MM.1S (cell line): ENCODE measurements around the gene FOXD1.
A peak's percentile ranks its signal among the peaks of the same experiment; 100 is the strongest.

Experiments
- DNase-seq: peaks from one replicate; pipeline ENCODE4 v3.0.0-alpha.2; 2015
- H2AFZ ChIP-seq: fragments of 300-600 bp; sonication (generic); 2 replicates; pipeline ENCODE4 v1.6.0; 2016; ENCODE audit warnings: antibody characterized with exemption, low read length
- H3F3A ChIP-seq: fragments of 300-600 bp; sonication (generic); 2 replicates; pipeline ENCODE4 v1.6.1; 2016; ENCODE audit warnings: mild to moderate bottlenecking, antibody characterized with exemption, low read length, moderate library complexity, mixed read lengths; ENCODE audit not compliant: insufficient read depth
- H3K27ac ChIP-seq: fragments of 300-600 bp; sonication (generic); 2 replicates; pipeline ENCODE4 v1.5.1; 2016; ENCODE audit warnings: mild to moderate bottlenecking, low read length
- H3K27me3 ChIP-seq: fragments of 300-600 bp; sonication (generic); replicated peaks from 2 replicates; pipeline ENCODE4 v1.6.0; 2016; ENCODE audit warnings: low read length; ENCODE audit not compliant: insufficient read depth
- H3K36me3 ChIP-seq: fragments of 300-600 bp; sonication (generic); replicated peaks from 2 replicates; pipeline ENCODE4 v1.6.1; 2016; ENCODE audit warnings: mild to moderate bottlenecking, low read length, mixed read lengths; ENCODE audit not compliant: insufficient read depth
- H3K4me1 ChIP-seq: fragments of 300-600 bp; sonication (generic); 2 replicates; pipeline ENCODE4 v1.6.1; 2016; ENCODE audit warnings: low read length, mixed read lengths
- H3K4me2 ChIP-seq: fragments of 300-600 bp; sonication (generic); 2 replicates; pipeline ENCODE4 v1.6.0; 2016; ENCODE audit warnings: low read depth, low read length
- H3K4me3 ChIP-seq: fragments of 300-600 bp; sonication (generic); 2 replicates; pipeline ENCODE4 v1.5.1; 2016; ENCODE audit warnings: low read length, mixed read lengths
- H3K79me2 ChIP-seq: fragments of 300-600 bp; sonication (generic); 2 replicates; pipeline ENCODE4 v1.6.1; 2016; ENCODE audit warnings: mixed run types, low read length, mixed read lengths
- H3K9ac ChIP-seq: fragments of 300-600 bp; sonication (generic); 2 replicates; pipeline ENCODE4 v1.6.1; 2016; ENCODE audit warnings: low read length, mixed read lengths
- H3K9me2 ChIP-seq: fragments of 300-600 bp; sonication (generic); replicated peaks from 2 replicates; pipeline ENCODE4 v1.6.1; 2016; ENCODE audit warnings: mild to moderate bottlenecking, low read length, mixed read lengths; ENCODE audit not compliant: insufficient read depth
- H3K9me3 ChIP-seq: fragments of 300-600 bp; sonication (generic); replicated peaks from 2 replicates; pipeline ENCODE4 v1.6.1; 2016; ENCODE audit warnings: mild to moderate bottlenecking, low read length, mixed read lengths; ENCODE audit not compliant: insufficient read depth
- H4K20me1 ChIP-seq: fragments of 300-600 bp; sonication (generic); 2 replicates; pipeline ENCODE4 v1.6.1; 2016; ENCODE audit warnings: mild to moderate bottlenecking, low read length, moderate library complexity, mixed read lengths; ENCODE audit not compliant: insufficient read depth
- EZH2 ChIP-seq: fragments of 300-600 bp; sonication (generic); optimal IDR thresholded peaks from 2 replicates; pipeline ENCODE3; 2017; ENCODE audit warnings: low read depth, mild to moderate bottlenecking, antibody characterized with exemption, low read length, mixed read lengths
- EZH2phosphoT487 ChIP-seq: fragments of 300-600 bp; sonication (generic); IDR thresholded peaks from 2 replicates; pipeline ENCODE4 v1.6.1; 2018; ENCODE audit warnings: antibody characterized with exemption, low read length
- TF ChIP-seq, protein P1 (sequence below): fragments of 300-600 bp; sonication (generic); IDR thresholded peaks from 2 replicates; pipeline ENCODE4 v1.5.1; 2016; ENCODE audit warnings: antibody characterized with exemption, low read length, mixed read lengths

FOXD1 gene

DNA sequence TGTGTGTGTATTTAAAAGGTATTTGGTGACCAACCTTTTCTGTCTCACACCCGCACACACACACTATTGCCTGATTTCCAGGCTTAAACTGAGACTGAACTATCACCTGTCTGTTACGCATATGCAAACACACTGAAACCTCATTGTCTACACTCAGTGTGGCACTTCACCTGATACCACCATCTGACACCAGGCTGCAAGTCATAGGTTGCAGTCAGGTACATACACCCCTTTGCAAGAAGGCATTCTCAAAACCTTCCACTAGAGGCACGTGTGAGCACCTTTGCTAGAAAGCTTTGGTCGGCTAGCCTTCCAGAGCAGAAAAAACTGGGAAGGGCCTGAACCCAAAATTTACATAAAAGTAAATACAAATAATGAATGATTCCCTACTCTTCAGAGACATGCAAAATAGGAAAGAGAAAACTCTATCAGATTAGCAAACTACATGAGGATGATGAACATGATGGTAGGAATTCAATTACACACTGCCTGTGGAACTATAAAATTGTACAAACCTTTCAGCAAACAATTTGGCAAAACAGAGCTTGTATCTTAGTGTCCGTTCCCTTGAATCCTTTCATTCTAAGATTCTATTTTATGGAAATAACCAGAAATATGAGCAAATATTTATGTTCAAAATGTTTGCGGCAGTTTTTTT, 5.9 kb upstream of the FOXD1 start:
- no peak overlapping the region for H3K27ac ChIP-seq
- peaks cover 28% of the 10 kb centered on the region for H3K27me3 ChIP-seq
- H3K9ac ChIP-seq = no peak overlapping the region
- TF ChIP-seq EZH2phosphoT487 (no peak), EZH2 (no peak)
- TF ChIP-seq, protein P1, sequence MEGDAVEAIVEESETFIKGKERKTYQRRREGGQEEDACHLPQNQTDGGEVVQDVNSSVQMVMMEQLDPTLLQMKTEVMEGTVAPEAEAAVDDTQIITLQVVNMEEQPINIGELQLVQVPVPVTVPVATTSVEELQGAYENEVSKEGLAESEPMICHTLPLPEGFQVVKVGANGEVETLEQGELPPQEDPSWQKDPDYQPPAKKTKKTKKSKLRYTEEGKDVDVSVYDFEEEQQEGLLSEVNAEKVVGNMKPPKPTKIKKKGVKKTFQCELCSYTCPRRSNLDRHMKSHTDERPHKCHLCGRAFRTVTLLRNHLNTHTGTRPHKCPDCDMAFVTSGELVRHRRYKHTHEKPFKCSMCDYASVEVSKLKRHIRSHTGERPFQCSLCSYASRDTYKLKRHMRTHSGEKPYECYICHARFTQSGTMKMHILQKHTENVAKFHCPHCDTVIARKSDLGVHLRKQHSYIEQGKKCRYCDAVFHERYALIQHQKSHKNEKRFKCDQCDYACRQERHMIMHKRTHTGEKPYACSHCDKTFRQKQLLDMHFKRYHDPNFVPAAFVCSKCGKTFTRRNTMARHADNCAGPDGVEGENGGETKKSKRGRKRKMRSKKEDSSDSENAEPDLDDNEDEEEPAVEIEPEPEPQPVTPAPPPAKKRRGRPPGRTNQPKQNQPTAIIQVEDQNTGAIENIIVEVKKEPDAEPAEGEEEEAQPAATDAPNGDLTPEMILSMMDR = peak; percentile 81
- H3K9me2 ChIP-seq = no peaks in the 10 kb centered on the region
- H3K9me3 ChIP-seq = no peaks in the 10 kb centered on the region
- H3K4me3 ChIP-seq = no peak overlapping the region
- no peaks in the 10 kb centered on the region for H3K36me3 ChIP-seq
- H3F3A ChIP-seq = peaks cover 4% of the 10 kb centered on the region; the same call in 1 of the 2 replicates
- no peaks in the 10 kb centered on the region for H4K20me1 ChIP-seq
- peaks cover 4% of the 10 kb centered on the region for H3K4me1 ChIP-seq
- no peaks in the 10 kb centered on the region for H3K79me2 ChIP-seq
- H3K4me2 ChIP-seq = no peak overlapping the region
- peak; percentile 84 for DNase-seq
- no peak overlapping the region for H2AFZ ChIP-seq

DNA sequence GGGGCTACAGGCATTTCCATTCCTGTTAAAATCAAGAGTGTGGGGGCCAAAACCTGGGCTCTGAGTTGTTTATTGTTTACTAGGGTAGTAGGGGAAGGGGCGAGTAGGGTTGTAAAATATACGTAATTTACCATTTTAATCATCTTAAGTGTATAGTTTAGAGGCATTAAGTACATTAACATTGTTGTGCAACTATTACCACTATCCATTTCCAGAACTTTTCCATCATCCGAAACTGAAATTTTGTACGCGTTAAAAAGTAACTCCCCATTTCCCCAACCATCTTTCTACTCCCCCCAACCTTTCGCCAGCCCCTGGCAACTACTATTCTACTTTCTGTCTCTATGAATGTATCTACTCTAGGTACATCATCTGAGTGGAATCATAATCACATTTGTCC, 3.6 kb upstream of the FOXD1 start:
- Histone ChIP-seq H3F3A (peaks cover 8% of the 10 kb centered on the region; the same call in 1 of the 2 replicates), H2AFZ (no peak overlapping the region), H3K36me3 (no peaks in the 10 kb centered on the region), H3K4me2 (no peak overlapping the region), H3K27ac (no peak overlapping the region), H3K9me3 (no peaks in the 10 kb centered on the region), H3K9me2 (no peaks in the 10 kb centered on the region), H4K20me1 (no peaks in the 10 kb centered on the region), H3K9ac (no peak overlapping the region), H3K4me3 (no peak overlapping the region), H3K4me1 (peaks cover 7% of the 10 kb centered on the region), H3K27me3 (peaks cover 38% of the 10 kb centered on the region), H3K79me2 (no peaks in the 10 kb centered on the region)
- no peak for DNase-seq
- TF ChIP-seq EZH2phosphoT487 (no peak), EZH2 (no peak)
- TF ChIP-seq, protein P1 = no peak

DNA sequence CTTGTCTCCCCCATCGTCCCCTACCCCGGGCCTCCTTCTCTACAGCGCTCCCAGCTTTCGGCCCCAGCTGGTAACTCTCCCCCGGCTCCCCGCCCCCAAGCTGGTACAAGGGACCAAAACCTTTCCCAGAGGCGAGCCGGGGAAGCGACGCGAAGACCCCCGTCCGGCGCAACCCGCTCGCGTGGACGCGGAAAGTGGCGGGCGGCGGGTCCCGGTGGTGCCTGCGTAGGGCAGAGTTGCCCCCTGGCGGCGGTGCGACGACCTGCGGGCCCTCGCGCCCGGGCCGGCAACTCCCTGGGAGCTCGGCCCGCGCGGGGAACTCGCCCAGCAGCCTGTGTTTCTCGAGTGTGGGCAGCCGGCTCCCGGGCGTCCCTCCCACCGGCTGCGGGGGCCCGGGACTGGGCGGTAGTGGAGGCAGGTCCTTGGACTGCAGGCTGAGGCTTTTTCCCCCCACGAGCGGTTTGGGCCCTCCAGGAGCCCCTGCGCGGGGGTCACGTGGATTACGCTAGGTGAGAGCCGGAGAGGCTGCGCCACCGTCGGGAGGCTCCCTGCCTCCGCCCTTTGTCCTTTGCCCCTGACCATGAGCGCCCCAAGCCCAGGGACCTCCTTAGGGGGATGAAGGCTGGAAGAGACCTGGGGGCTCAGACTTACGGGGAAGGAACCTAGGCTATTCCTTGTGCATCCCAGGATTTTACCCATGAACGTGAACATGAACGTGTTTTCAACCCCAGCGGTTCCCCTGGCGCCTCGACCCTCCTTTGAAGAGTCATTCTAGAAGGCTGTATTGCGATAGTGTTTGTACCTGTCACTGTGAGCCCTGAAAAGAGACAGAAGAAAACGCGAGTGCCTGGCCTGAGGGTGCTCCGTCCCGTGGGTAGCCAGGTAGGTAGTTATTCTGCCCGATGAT, 2.9 kb upstream of the FOXD1 start:
- peak overlapping the region; percentile 53; the same call in 1 of the 2 replicates for H3K4me2 ChIP-seq
- H3K4me1 ChIP-seq = peaks cover 7% of the 10 kb centered on the region
- H3K27me3 ChIP-seq = peaks cover 39% of the 10 kb centered on the region
- no peak overlapping the region; the same call in 1 of the 2 replicates for H3K4me3 ChIP-seq
- H4K20me1 ChIP-seq = no peaks in the 10 kb centered on the region
- H3K36me3 ChIP-seq = no peaks in the 10 kb centered on the region
- peaks cover 8% of the 10 kb centered on the region; the same call in 1 of the 2 replicates for H3F3A ChIP-seq
- DNase-seq = peak; percentile 31
- no peak for TF ChIP-seq EZH2phosphoT487
- TF ChIP-seq, protein P1 = peak; percentile 60
- TF ChIP-seq EZH2 = no peak
- H3K9me2 ChIP-seq = no peaks in the 10 kb centered on the region
- H3K79me2 ChIP-seq = peaks cover 3% of the 10 kb centered on the region; the same call in 1 of the 2 replicates
- 0 out of 2 replicates have a peak overlapping the region, but pooled peaks have one; percentile 26 for H2AFZ ChIP-seq
- no peak overlapping the region for H3K9ac ChIP-seq
- no peaks in the 10 kb centered on the region for H3K9me3 ChIP-seq
- no peak overlapping the region for H3K27ac ChIP-seq
